HEK293 (cell line): ENCODE measurements around the gene S100A13.
A peak's percentile ranks its signal among the peaks of the same experiment; 100 is the strongest.

Experiments
- GLIS2 ChIP-seq: fragments of 450-650 bp; formaldehyde crosslinking; IDR thresholded peaks from 2 replicates; pipeline ENCODE4 v1.5.1; 2016; ENCODE audit warnings: missing biosample characterization, missing genetic modification characterization
- PRDM4 ChIP-seq: fragments of 450-650 bp; formaldehyde crosslinking; IDR thresholded peaks from 2 replicates; pipeline ENCODE4 v1.5.1; 2017; ENCODE audit warnings: missing biosample characterization, missing genetic modification characterization
- PRDM6 ChIP-seq: fragments of 450-650 bp; formaldehyde crosslinking; IDR thresholded peaks from 2 replicates; pipeline ENCODE4 v1.5.1; 2017; ENCODE audit warnings: missing biosample characterization, missing genetic modification characterization
- SCRT2 ChIP-seq: fragments of 450-650 bp; formaldehyde crosslinking; IDR thresholded peaks from 2 replicates; pipeline ENCODE4 v1.5.1; 2016; ENCODE audit warnings: missing biosample characterization, missing genetic modification characterization
- SP3 ChIP-seq: fragments of 450-650 bp; formaldehyde crosslinking; IDR thresholded peaks from 2 replicates; pipeline ENCODE4 v1.5.1; 2016; ENCODE audit warnings: missing biosample characterization, missing genetic modification characterization
- SP7 ChIP-seq: fragments of 450-650 bp; formaldehyde crosslinking; IDR thresholded peaks from 2 replicates; pipeline ENCODE4 v1.5.1; 2016; ENCODE audit warnings: missing biosample characterization, missing genetic modification characterization
- YY1 ChIP-seq: fragments of 450-650 bp; formaldehyde crosslinking; IDR thresholded peaks from 2 replicates; pipeline ENCODE4 v1.5.1; 2018; ENCODE audit warnings: missing biosample characterization, missing genetic modification characterization
- YY2 ChIP-seq: fragments of 450-650 bp; formaldehyde crosslinking; IDR thresholded peaks from 2 replicates; pipeline ENCODE4 v1.5.1; 2016; ENCODE audit warnings: missing biosample characterization, missing genetic modification characterization
- ZFP69B ChIP-seq: fragments of 450-650 bp; formaldehyde crosslinking; IDR thresholded peaks from 2 replicates; pipeline ENCODE4 v1.5.1; 2016; ENCODE audit warnings: missing biosample characterization, missing genetic modification characterization
- ZNF10 ChIP-seq: fragments of 450-650 bp; formaldehyde crosslinking; IDR thresholded peaks from 2 replicates; pipeline ENCODE4 v1.5.1; 2017; ENCODE audit warnings: missing biosample characterization, missing genetic modification characterization
- ZNF175 ChIP-seq: fragments of 450-650 bp; formaldehyde crosslinking; IDR thresholded peaks from 2 replicates; pipeline ENCODE4 v1.5.1; 2016; ENCODE audit warnings: missing biosample characterization, missing genetic modification characterization
- ZNF184 ChIP-seq: fragments of 450-650 bp; IDR thresholded peaks from 2 replicates; pipeline ENCODE4 v1.5.1; 2018; ENCODE audit warnings: missing biosample characterization, mild to moderate bottlenecking, missing genetic modification characterization
- ZNF223 ChIP-seq: fragments of 450-650 bp; formaldehyde crosslinking; IDR thresholded peaks from 2 replicates; pipeline ENCODE4 v1.5.1; 2016; ENCODE audit warnings: missing biosample characterization, missing genetic modification characterization
- ZNF280C ChIP-seq: fragments of 450-650 bp; formaldehyde crosslinking; IDR thresholded peaks from 2 replicates; pipeline ENCODE4 v1.5.1; 2016; ENCODE audit warnings: missing biosample characterization, missing genetic modification characterization
- ZNF280D ChIP-seq: fragments of 450-650 bp; formaldehyde crosslinking; IDR thresholded peaks from 2 replicates; pipeline ENCODE4 v1.5.1; 2016; ENCODE audit warnings: missing biosample characterization, missing genetic modification characterization
- ZNF324 ChIP-seq: fragments of 450-650 bp; formaldehyde crosslinking; IDR thresholded peaks from 2 replicates; pipeline ENCODE4 v1.5.1; 2016; ENCODE audit warnings: missing biosample characterization, missing genetic modification characterization
- ZNF341 ChIP-seq: fragments of 450-650 bp; formaldehyde crosslinking; IDR thresholded peaks from 2 replicates; pipeline ENCODE4; 2016; ENCODE audit warnings: low read depth, missing biosample characterization, missing genetic modification characterization
- ZNF362 ChIP-seq: fragments of 450-650 bp; formaldehyde crosslinking; IDR thresholded peaks from 2 replicates; pipeline ENCODE4 v1.5.1; 2016; ENCODE audit warnings: missing biosample characterization, missing genetic modification characterization
- ZNF449 ChIP-seq: fragments of 450-650 bp; formaldehyde crosslinking; IDR thresholded peaks from 2 replicates; pipeline ENCODE4 v1.5.1; 2017; ENCODE audit warnings: missing biosample characterization, mild to moderate bottlenecking, missing genetic modification characterization, moderate library complexity
- ZNF558 ChIP-seq: fragments of 450-650 bp; formaldehyde crosslinking; IDR thresholded peaks from 2 replicates; pipeline ENCODE4 v1.5.1; 2016; ENCODE audit warnings: missing biosample characterization, missing genetic modification characterization
- ZNF639 ChIP-seq: fragments of 450-650 bp; formaldehyde crosslinking; IDR thresholded peaks from 2 replicates; pipeline ENCODE4 v1.5.1; 2016; ENCODE audit warnings: missing biosample characterization, missing genetic modification characterization
- ZNF692 ChIP-seq: fragments of 450-650 bp; formaldehyde crosslinking; IDR thresholded peaks from 2 replicates; pipeline ENCODE4 v1.5.1; 2016; ENCODE audit warnings: missing biosample characterization, missing genetic modification characterization
- ZSCAN30 ChIP-seq: fragments of 450-650 bp; IDR thresholded peaks from 2 replicates; pipeline ENCODE4 v1.5.1; 2018; ENCODE audit warnings: missing biosample characterization, mild to moderate bottlenecking, missing genetic modification characterization, moderate library complexity

S100A13 gene

GRCh38 chr1:153670859-153671627 lies 43.7 kb upstream of the S100A13 start, which contains the start of gene ILF2 (continued):
- TF ChIP-seq ZNF362 (tag by site-specific recombination) (peak; percentile 96), ZNF280D (tag by site-specific recombination) (no peak), ZNF10 (peak; percentile 95), PRDM4 (tag by site-specific recombination) (0 out of 2 replicates have a peak, but pooled peaks have one; percentile 6), ZNF449 (0 out of 2 replicates have a peak, but pooled peaks have one; percentile 58), ZNF175 (tag by site-specific recombination) (no peak), PRDM6 (peak; percentile 79), ZNF223 (no peak), ZNF184 (tag by site-specific recombination) (peak; percentile 87), ZNF341 (tag by site-specific recombination) (no peak), GLIS2 (tag by site-specific recombination) (no peak), SCRT2 (tag by site-specific recombination) (peak; percentile 88), YY1 (tag by site-specific recombination) (peak; percentile 84; the same call in 1 of the 2 replicates), ZNF324 (tag by site-specific recombination) (peak; percentile 60), ZNF639 (peak; percentile 78), SP7 (tag by site-specific recombination) (peak; percentile 78), ZNF280C (tag by site-specific recombination) (no peak), ZNF558 (peak; percentile 72; the same call in 1 of the 2 replicates), YY2 (tag by site-specific recombination) (0 out of 2 replicates have a peak, but pooled peaks have one; percentile 56), SP3 (tag by site-specific recombination) (peak; percentile 70), ZFP69B (peak; percentile 87), ZSCAN30 (tag by site-specific recombination) (peak; percentile 84), ZNF692 (peak; percentile 90)
